Right lobe of liver (tissue), 6 donors: ENCODE results near the gene CAD. TPM values are rescaled to one million over a fixed set of nuclear protein-coding genes. Genes with fewer than 3 reads are reported as not detected.
"Not testable (repeated sequence)": the region's sequence is repeated elsewhere in the genome, so short reads cannot be mapped to it uniquely, and the experiment has no call there.

Experiments used
- ATAC-seq, 4 donors: fragments of 200-7000 bp; cut with Tn5 transposase; one replicate each; pipeline ENCODE4 v1.9.1; 2020; ENCODE audit warnings: mild to moderate bottlenecking in 4 of 4, moderate library complexity in 4 of 4
- DNase-seq, 3 donors: peaks; one replicate each; pipeline ENCODE4 v3.0.0-alpha.2; 2020
- H3K27ac ChIP-seq, 3 donors: fragments of 200-600 bp; one replicate each; pipeline ENCODE4 v1.8.0; 2022
- H3K27me3 ChIP-seq, 2 donors: fragments of 200-600 bp; one replicate each; pipeline ENCODE4 v1.8.0; 2022
- H3K36me3 ChIP-seq, 4 donors: fragments of 200-600 bp; sonication (generic) in 1 of 4; one replicate each; pipeline versions ENCODE4 v1.5.1 to v1.8.0; 2017 to 2022; ENCODE audit warnings: control low read depth in 1 of 4
- H3K4me1 ChIP-seq, 4 donors: fragments of 200-600 bp; sonication (generic) in 1 of 4; one replicate each; pipeline versions ENCODE4 v1.5.1 to v1.8.0; 2017 to 2022; ENCODE audit warnings: control low read depth in 1 of 4
- H3K4me3 ChIP-seq, 3 donors: fragments of 200-600 bp; one replicate each; pipeline ENCODE4 v1.8.0; 2022
- H3K9me3 ChIP-seq, 4 donors: fragments of 200-600 bp; sonication (generic) in 1 of 4; one replicate each; pipeline versions ENCODE4 v1.5.1 to v1.8.0; 2017 to 2022; ENCODE audit warnings: control low read depth in 1 of 4
- POLR2A ChIP-seq: fragments of 450-650 bp; IDR thresholded peaks from one replicate; pipeline ENCODE4 v1.6.1; 2017; ENCODE audit warnings: antibody characterized with exemption, mild to moderate bottlenecking
- WGBS: methylation state at CpG from one replicate; pipeline ENCODE4 v1.1.6; 2018; ENCODE audit warnings: low coverage, low lambda C conversion rate; ENCODE audit not compliant: insufficient coverage; ENCODE audit errors: missing lambda C conversion rate; 5-methylcytosine and 5-hydroxymethylcytosine counted together
- intact Hi-C, 2 donors: fragments of 100-400 bp; cut with DNase I; formaldehyde crosslinking; loops; one replicate each; pipeline versions ENCODE4 v1.11.2 to v1.14.1; 2022
- total RNA-seq, 6 experiments: library from RNA; depleted of rRNA in 2 of 6; stranded (reverse); fragments of >200 nt in 2 of 6; fragmentation: NEBNext Ultra II Directional in 3 of 6; extraction: Animal tissue kit (Norgen Biotek cat#: 25700) in 3 of 6; gene quantifications; one replicate each; pipeline versions ENCODE4 v1.1.0 to v1.2.4, GENCODE V29; 2016 to 2023
- TF ChIP-seq, protein P1 (sequence below), 4 donors: fragments of 200-600 bp in 3 of 4; fragments of 450-650 bp in 1 of 4; IDR thresholded peaks; one replicate each; pipeline versions ENCODE4 v1.5.1 to v1.8.0; 2016 to 2022; ENCODE audit warnings: antibody characterized with exemption in 4 of 4, mild to moderate bottlenecking in 2 of 4
- donor health status: DM: no; HTN: yes; CAD: no.
- donor health status: DM: no; HTN: no; CAD: no.
- donor health status: DM: no; HTN: no; CAD: no.
- donor health status: DM: no; HTN: yes; CAD: no.
- donor health status: DM: no; HTN: yes; CAD: no.

Gene CAD
- total RNA-seq, 6 experiments from 2014 or later, result 12.3 to 24.0 (median 16.3) TPM

DNA sequence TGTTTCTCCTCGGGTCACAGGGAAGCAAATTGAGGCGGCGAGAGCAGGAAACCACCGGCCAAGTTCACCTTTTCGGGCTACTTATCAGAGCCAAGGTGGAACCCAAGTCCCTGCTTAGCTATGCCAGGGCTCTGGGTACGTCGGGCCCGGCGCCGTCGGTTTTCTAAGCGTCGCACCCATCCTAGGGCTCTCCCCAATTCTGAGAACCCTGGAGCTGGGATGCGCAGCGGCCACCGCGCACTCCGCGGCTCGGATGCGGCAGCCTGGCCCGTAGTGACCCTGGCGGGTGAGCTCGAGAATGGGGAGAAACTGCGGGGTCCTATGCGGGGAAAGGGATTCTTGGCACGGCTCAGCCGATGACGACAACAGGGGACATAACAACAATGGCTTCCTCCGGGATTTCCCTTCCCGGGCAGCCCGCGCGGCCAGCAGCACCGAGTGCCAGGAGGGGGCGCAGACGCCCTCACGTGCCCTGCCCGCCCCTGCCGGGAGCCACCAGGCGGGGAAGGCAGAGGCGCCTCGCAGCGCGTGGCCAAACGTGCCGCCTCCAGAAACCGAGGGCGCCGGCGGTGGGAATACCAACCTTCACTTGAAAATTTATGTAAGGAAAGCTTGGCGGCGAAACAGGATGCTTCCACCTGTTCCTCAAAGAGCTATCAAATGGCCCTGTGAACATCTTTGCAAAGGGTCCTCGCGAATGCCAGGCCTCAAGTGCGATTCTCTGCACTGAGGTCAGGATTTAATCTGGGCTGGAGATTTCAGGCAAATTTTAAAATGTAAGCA lies 47.8 kb downstream of the CAD start:
- intact Hi-C loops, result no loop called here
- 9% methylated on average over 12 of the region's 56 CpGs for WGBS
- Histone ChIP-seq H3K9me3 (no peaks in the 10 kb centered on the region), H3K4me1 (peaks cover 0 to 31% (median 2%) of the 10 kb centered on the region in 4 donors), H3K36me3 (no peaks in the 10 kb centered on the region), H3K27ac (no peak overlapping the region), H3K27me3 (peaks cover 0 to 27% of the 10 kb centered on the region in 2 donors), H3K4me3 (peak overlapping the region in 1 of 3 donors; percentile 14)
- DNase-seq (peak in 1 of 3 donors; percentile 63), ATAC-seq (peak; percentile 62 to 66 (median 62))
- TF ChIP-seq, protein P1, sequence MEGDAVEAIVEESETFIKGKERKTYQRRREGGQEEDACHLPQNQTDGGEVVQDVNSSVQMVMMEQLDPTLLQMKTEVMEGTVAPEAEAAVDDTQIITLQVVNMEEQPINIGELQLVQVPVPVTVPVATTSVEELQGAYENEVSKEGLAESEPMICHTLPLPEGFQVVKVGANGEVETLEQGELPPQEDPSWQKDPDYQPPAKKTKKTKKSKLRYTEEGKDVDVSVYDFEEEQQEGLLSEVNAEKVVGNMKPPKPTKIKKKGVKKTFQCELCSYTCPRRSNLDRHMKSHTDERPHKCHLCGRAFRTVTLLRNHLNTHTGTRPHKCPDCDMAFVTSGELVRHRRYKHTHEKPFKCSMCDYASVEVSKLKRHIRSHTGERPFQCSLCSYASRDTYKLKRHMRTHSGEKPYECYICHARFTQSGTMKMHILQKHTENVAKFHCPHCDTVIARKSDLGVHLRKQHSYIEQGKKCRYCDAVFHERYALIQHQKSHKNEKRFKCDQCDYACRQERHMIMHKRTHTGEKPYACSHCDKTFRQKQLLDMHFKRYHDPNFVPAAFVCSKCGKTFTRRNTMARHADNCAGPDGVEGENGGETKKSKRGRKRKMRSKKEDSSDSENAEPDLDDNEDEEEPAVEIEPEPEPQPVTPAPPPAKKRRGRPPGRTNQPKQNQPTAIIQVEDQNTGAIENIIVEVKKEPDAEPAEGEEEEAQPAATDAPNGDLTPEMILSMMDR (IDR thresholded peaks at IDR 0.05), result peak; percentile 21 to 46 (median 41)
- TF ChIP-seq POLR2A, result no peak

DNA sequence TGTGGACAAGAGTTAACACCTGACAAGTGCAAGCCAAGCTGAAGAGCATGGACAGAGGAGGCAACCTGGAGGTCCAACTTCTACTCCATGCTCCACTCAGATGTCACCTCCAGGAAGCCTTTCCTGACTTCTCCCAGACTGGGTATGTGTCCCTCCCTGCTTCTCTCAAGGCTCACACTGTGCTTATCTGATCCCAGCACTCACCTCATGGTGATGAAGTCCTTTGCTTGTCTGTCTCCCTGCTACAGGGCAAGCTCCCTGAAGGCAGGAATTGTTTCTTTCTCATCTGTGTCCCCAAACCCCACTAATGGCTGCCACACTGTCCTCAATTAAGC lies 48.3 kb downstream of the CAD start:
- Histone ChIP-seq H3K27me3 (peaks cover 0 to 27% of the 10 kb centered on the region in 2 donors), H3K36me3 (no peaks in the 10 kb centered on the region), H3K4me1 (peaks cover 0 to 31% (median 2%) of the 10 kb centered on the region in 4 donors), H3K27ac (no peak overlapping the region), H3K4me3 (no peak overlapping the region), H3K9me3 (no peaks in the 10 kb centered on the region)
- intact Hi-C loops, result no loop called here
- no peak for DNase-seq
- TF ChIP-seq, protein P1 (IDR thresholded peaks at IDR 0.05), result no peak
- no peak for TF ChIP-seq POLR2A
- ATAC-seq, result no peak

DNA sequence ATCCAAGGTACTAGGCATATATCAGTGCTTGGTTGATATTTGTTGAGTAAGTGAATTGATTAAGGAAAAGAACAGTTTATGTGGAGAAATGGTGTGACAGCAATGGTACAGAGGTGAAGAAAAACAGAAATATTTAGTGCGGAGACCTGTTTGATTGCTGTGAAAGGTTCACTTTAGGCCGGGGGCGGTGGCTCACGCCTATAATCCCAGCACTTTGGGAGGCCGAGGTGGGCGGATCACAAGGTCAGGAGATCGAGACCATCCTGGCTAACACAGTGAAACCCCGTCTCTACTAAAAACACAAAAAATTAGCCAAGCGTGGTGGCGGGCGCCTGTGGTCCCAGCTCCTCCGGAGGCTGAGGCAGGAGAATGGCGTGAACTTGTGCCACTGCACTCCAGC lies 51.1 kb downstream of the CAD start:
- H3K4me3 ChIP-seq, H3K27ac ChIP-seq, ATAC-seq, intact Hi-C loops, H3K36me3 ChIP-seq, DNase-seq, H3K9me3 ChIP-seq: not testable (repeated sequence)
- H3K27me3 ChIP-seq, result peaks cover 0 to 16% of the 10 kb centered on the region in 2 donors
- WGBS, result 84% methylated on average over 12 of the region's 13 CpGs
- H3K4me1 ChIP-seq, result peaks cover 0 to 23% (median 0%) of the 10 kb centered on the region in 4 donors

DNA sequence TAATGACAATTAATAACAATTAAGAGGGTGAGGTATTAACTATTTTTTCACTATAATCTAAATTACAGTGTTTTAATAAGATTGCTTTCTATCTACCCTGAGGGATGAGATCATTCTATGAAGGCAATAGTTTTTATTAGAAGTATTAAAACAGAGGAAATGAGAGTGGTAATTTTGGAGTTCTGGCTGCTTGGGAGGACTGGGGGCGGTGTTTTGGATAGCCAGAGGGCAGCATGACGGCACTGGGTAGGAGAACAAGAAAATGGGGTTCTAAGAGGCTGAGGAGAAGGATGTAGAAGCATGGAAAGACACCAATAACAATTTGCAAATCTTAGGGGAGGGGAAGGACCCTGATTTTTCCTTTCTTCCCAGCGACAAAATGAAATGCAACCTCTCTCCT lies 53.0 kb downstream of the CAD start:
- WGBS, result 87% methylated on average over 3 of the region's 3 CpGs
- Histone ChIP-seq H3K36me3 (no peaks in the 10 kb centered on the region), H3K4me3 (no peak overlapping the region), H3K27me3 (no peaks in the 10 kb centered on the region), H3K4me1 (peaks cover 0 to 6% (median 0%) of the 10 kb centered on the region in 4 donors), H3K27ac (no peak overlapping the region), H3K9me3 (no peaks in the 10 kb centered on the region)
- ATAC-seq (no peak), DNase-seq (no peak)
- TF ChIP-seq, protein P1 (IDR thresholded peaks at IDR 0.05), result no peak
- TF ChIP-seq POLR2A, result no peak
- intact Hi-C loops, result loop anchor here (10.0 kb wide), 2 partner anchors 135 to 175 kb away; partner anchors contain the start of genes PREB (in 1 of the 2) and PRR30 (in 1 of the 2)

DNA sequence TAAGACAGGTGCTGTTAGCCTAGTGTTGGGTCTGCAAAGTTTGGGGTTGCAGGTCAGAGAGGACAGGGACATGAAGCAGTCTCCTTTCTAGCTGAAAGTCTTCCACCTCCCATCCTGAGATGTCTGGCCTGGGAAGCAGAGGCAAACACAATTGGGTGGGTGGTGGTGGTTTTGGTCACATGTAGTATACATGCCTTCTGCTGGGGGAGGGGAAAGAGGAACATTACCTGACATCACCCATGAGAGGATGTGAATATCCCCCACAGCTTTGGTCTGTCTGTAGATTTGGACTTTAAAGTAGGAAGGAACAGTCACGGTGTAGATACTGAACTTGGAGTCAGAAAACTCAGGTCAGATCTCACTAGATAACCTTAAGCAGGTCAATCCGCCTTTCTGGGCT lies 53.5 kb downstream of the CAD start:
- TF ChIP-seq, protein P1 (IDR thresholded peaks at IDR 0.05), result no peak
- TF ChIP-seq POLR2A, result no peak
- no peak for ATAC-seq
- Histone ChIP-seq H3K9me3 (no peaks in the 10 kb centered on the region), H3K36me3 (no peaks in the 10 kb centered on the region), H3K4me3 (no peak overlapping the region), H3K4me1 (peaks cover 0 to 6% (median 0%) of the 10 kb centered on the region in 4 donors), H3K27ac (no peak overlapping the region), H3K27me3 (no peaks in the 10 kb centered on the region)
- no peak for DNase-seq
- intact Hi-C loops, result loop anchor here (10.0 kb wide), 2 partner anchors 136 to 176 kb away; partner anchors contain the start of genes PREB (in 1 of the 2) and PRR30 (in 1 of the 2)
- WGBS, result 83% methylated on average over 2 of the region's 2 CpGs
